Stomach (tissue), 9 donors: ENCODE results near the gene TMEM42. TPM values are rescaled to one million over a fixed set of nuclear protein-coding genes. Genes with fewer than 3 reads are reported as not detected.

Experiments
- DNase-seq, 2 donors: peaks; one replicate each; pipeline versions ENCODE4 v3.0.0 to v3.0.0-alpha.2; 2013 to 2019
- H3K27ac ChIP-seq, 5 donors: fragments of 200-600 bp in 4 of 5; sonication (generic) in 4 of 5; one replicate each; pipeline ENCODE4 v1.5.1; 2013 to 2019; ENCODE audit warnings: mild to moderate bottlenecking in 1 of 5, moderate library complexity in 1 of 5
- H3K27me3 ChIP-seq, 3 donors: fragments of 200-600 bp; sonication (generic); one replicate each; pipeline ENCODE4 v1.5.1; 2017 to 2019; ENCODE audit warnings: mixed run types in 1 of 3
- H3K36me3 ChIP-seq, 4 donors: fragments of 200-600 bp; sonication (generic); 1 replicate in 3 of 4; 2 replicates in 1 of 4; pipeline ENCODE4 v1.5.1; 2016 to 2019
- H3K4me1 ChIP-seq, 4 donors: fragments of 200-600 bp; sonication (generic); one replicate each; pipeline ENCODE4 v1.5.1; 2016 to 2019
- H3K4me3 ChIP-seq, 4 donors: fragments of 200-600 bp; sonication (generic) in 3 of 4; one replicate each; pipeline ENCODE4 v1.5.1; 2016 to 2019; ENCODE audit warnings: mild to moderate bottlenecking in 1 of 4
- H3K9me3 ChIP-seq, 4 donors: fragments of 200-600 bp; sonication (generic); one replicate each; pipeline ENCODE4 v1.5.1; 2016 to 2019
- CTCF ChIP-seq, 7 experiments: fragments of 450-650 bp in 4 of 7; fragments of 200-600 bp in 3 of 7; sonication (generic) in 3 of 7; IDR thresholded peaks; one replicate each; pipeline ENCODE4 v1.5.1; 2016 to 2019; ENCODE audit warnings: antibody characterized with exemption in 7 of 7, control low read depth in 2 of 7, mild to moderate bottlenecking in 1 of 7
- EP300 ChIP-seq: sonication (generic); formaldehyde crosslinking; IDR thresholded peaks from one replicate; pipeline ENCODE4 v1.6.1; 2017; ENCODE audit warnings: antibody characterized with exemption
- POLR2A ChIP-seq, 4 donors: fragments of 450-650 bp; IDR thresholded peaks; one replicate each; pipeline ENCODE4 v1.6.1; 2016; ENCODE audit warnings: antibody characterized with exemption in 4 of 4, control low read depth in 2 of 4, mild to moderate bottlenecking in 1 of 4, moderate library complexity in 1 of 4
- POLR2AphosphoS5 ChIP-seq, 3 donors: sonication (generic); formaldehyde crosslinking; IDR thresholded peaks; one replicate each; pipeline ENCODE4 v1.6.1; 2016; ENCODE audit warnings: antibody characterized with exemption in 3 of 3
- WGBS, 5 donors: extraction: QIAGEN DNeasy Blood & Tissue Kit in 3 of 5; methylation state at CpG; one replicate each; pipeline versions ENCODE4 v1.1.5 to v1.1.7; 2013 to 2018; 5-methylcytosine and 5-hydroxymethylcytosine counted together
- intact Hi-C: fragments of 100-400 bp; cut with DNase I; formaldehyde crosslinking; loops from one replicate; pipeline ENCODE4 v1.15.1; 2023; ENCODE audit warnings: low total_unique reads
- polyA plus RNA-seq, 3 donors: library from polyadenylated mRNA; stranded (reverse); fragments of 200-250 nt; gene quantifications; one replicate each; pipeline ENCODE4 v1.2.3, GENCODE V29; 2013
- total RNA-seq, 5 donors: library from RNA; depleted of rRNA; stranded (reverse); fragments of >200 nt; gene quantifications; one replicate each; pipeline versions ENCODE4 v1.1.0 to v1.2.3, GENCODE V29; 2014 to 2016
- donor health status: healthy with polysubstance abuse.
- donor health status: Bipolar disorder and iron deficiency.
- donor health status: healthy.

TMEM42 gene
- total and polyA plus RNA-seq, 8 donors = 7.2 to 21.4 (median 17.2) TPM

GRCh38 chr3:44910693-44911092 lies 49.0 kb downstream of the TMEM42 start:
- intact Hi-C loops = loop anchor here (5.0 kb wide), 1 partner anchor 378 kb away; no protein-coding TSS in a partner anchor
- Histone ChIP-seq H3K27ac (no peak overlapping the region), H3K9me3 (peaks cover 0 to 8% (median 0%) of the 10 kb centered on the region in 4 donors), H3K4me3 (no peak overlapping the region), H3K36me3 (no peaks in the 10 kb centered on the region), H3K4me1 (no peaks in the 10 kb centered on the region), H3K27me3 (peaks cover 0 to 16% (median 4%) of the 10 kb centered on the region in 3 donors)
- no peak for DNase-seq
- WGBS, 5 donors = 94 to 97% (median 95%) methylated on average over 3 of the region's 3 CpGs
- TF ChIP-seq POLR2A (IDR thresholded peaks at IDR 0.05) = no peak
- TF ChIP-seq EP300 = no peak
- TF ChIP-seq CTCF (IDR thresholded peaks at IDR 0.05) = no peak
- no peak for TF ChIP-seq POLR2AphosphoS5 (IDR thresholded peaks at IDR 0.05)

- Histone ChIP-seq H3K9me3 (peaks cover 0 to 5% (median 0%) of the 10 kb centered on the region in 4 donors), H3K4me3 (no peak overlapping the region), H3K27me3 (peaks cover 0 to 9% (median 4%) of the 10 kb centered on the region in 3 donors), H3K4me1 (no peaks in the 10 kb centered on the region), H3K27ac (no peak overlapping the region), H3K36me3 (peaks cover 0 to 28% (median 19%) of the 10 kb centered on the region in 4 donors)
- TF ChIP-seq POLR2AphosphoS5 (IDR thresholded peaks at IDR 0.05) (peak in 1 of 3 donors; percentile 65), CTCF (IDR thresholded peaks at IDR 0.05) (peak in 5 of 7 experiments; percentile 55 to 75 (median 61)), POLR2A (IDR thresholded peaks at IDR 0.05) (no peak), EP300 (no peak)
- intact Hi-C loops = loop anchor here (5.0 kb wide), 1 partner anchor 382 kb away; no protein-coding TSS in a partner anchor
- 25 to 33% (median 28%) methylated on average over 4 of the region's 4 CpGs for WGBS, 5 donors
- peak; percentile 75 to 86 for DNase-seq
Observed at GRCh38 chr3:44913868-44914468, 52.3 kb downstream of the TMEM42 start.

GRCh38 chr3:44914936-44915335 lies 53.2 kb downstream of the TMEM42 start:
- H3K27ac ChIP-seq = no peak overlapping the region
- DNase-seq = peak in 1 of 2 donors; percentile 19
- no peak overlapping the region for H3K4me3 ChIP-seq
- H3K4me1 ChIP-seq = no peaks in the 10 kb centered on the region
- no peaks in the 10 kb centered on the region for H3K9me3 ChIP-seq
- 47 to 66% (median 53%) methylated on average over 4 of the region's 4 CpGs for WGBS, 5 donors
- peaks cover 0 to 7% (median under 1%) of the 10 kb centered on the region in 3 donors for H3K27me3 ChIP-seq
- intact Hi-C loops = loop anchor here (5.0 kb wide), 1 partner anchor 383 kb away; no protein-coding TSS in a partner anchor
- H3K36me3 ChIP-seq = peaks cover 0 to 35% (median 19%) of the 10 kb centered on the region in 4 donors
- TF ChIP-seq POLR2A (IDR thresholded peaks at IDR 0.05) = no peak
- TF ChIP-seq POLR2AphosphoS5 (IDR thresholded peaks at IDR 0.05) = no peak
- TF ChIP-seq CTCF (IDR thresholded peaks at IDR 0.05) = peak in 1 of 7 experiments; percentile 14

Other genes with a start within 250 kb of the TMEM42 start
- gene ZNF197, start 236.9 kb upstream of the TMEM42 start, total RNA-seq = 10 to 100 TPM in 3 of 5 donors, 1 to 10 TPM in 2; 5.8 to 24.6 (median 15.4) TPM
- 1 to 10 TPM; 5.2 to 8.1 (median 7.2) TPM for gene ZNF197, start 236.9 kb upstream of the TMEM42 start, polyA plus RNA-seq
- gene ZNF35, start 213.2 kb upstream of the TMEM42 start, total RNA-seq = 10 to 100 TPM in 2 of 5 donors, 1 to 10 TPM in 3; 2.3 to 23.7 (median 4.3) TPM
- gene ZNF35, start 213.2 kb upstream of the TMEM42 start, polyA plus RNA-seq = 1 to 10 TPM; 2.1 to 5.0 (median 4.4) TPM
- gene ZNF502, start 149.3 kb upstream of the TMEM42 start, total RNA-seq = 1 to 10 TPM in 3 of 5 donors, under 1 TPM in 2; 0.29 to 7.7 (median 1.3) TPM
- gene ZNF502, start 149.3 kb upstream of the TMEM42 start, polyA plus RNA-seq = 1 to 10 TPM; 1.9 to 2.5 (median 2.4) TPM
- gene ZNF501, start 132.3 kb upstream of the TMEM42 start, total RNA-seq = 1 to 10 TPM in 3 of 5 donors, not detected in 2; 2.8 to 7.2 (median 3.5) TPM
- gene ZNF501, start 132.3 kb upstream of the TMEM42 start, polyA plus RNA-seq = 1 to 10 TPM in 2 of 3 donors, under 1 TPM in 1; 0.95 to 2.6 (median 1.2) TPM
- gene KIAA1143, start 100.3 kb upstream of the TMEM42 start, total RNA-seq = 10 to 100 TPM in 3 of 5 donors, 1 to 10 TPM in 2; 7.5 to 31.0 (median 15.6) TPM
- 10 to 100 TPM in 2 of 3 donors, 1 to 10 TPM in 1; 7.9 to 13.0 (median 10.1) TPM for gene KIAA1143, start 100.3 kb upstream of the TMEM42 start, polyA plus RNA-seq
- gene KIF15, start 100.1 kb upstream of the TMEM42 start, total RNA-seq = 1 to 10 TPM in 4 of 5 donors, under 1 TPM in 1; 0.45 to 9.3 (median 2.3) TPM
- gene KIF15, start 100.1 kb upstream of the TMEM42 start, polyA plus RNA-seq = 1 to 10 TPM; 1.2 to 3.1 (median 2.7) TPM
- not detected for gene TGM4, start 12.7 kb downstream of the TMEM42 start, total RNA-seq
- not detected for gene TGM4, start 12.7 kb downstream of the TMEM42 start, polyA plus RNA-seq
- 100 to 1,000 TPM in 1 of 5 donors, 10 to 100 TPM in 4; 77.2 to 140 (median 78.8) TPM for gene ZDHHC3, start 114.3 kb downstream of the TMEM42 start, total RNA-seq
- 10 to 100 TPM; 29.8 to 60.2 (median 33.7) TPM for gene ZDHHC3, start 114.3 kb downstream of the TMEM42 start, polyA plus RNA-seq
- gene EXOSC7, start 114.3 kb downstream of the TMEM42 start, total RNA-seq = 10 to 100 TPM; 29.5 to 57.4 (median 45.5) TPM
- 10 to 100 TPM; 34.9 to 46.2 (median 39.7) TPM for gene EXOSC7, start 114.3 kb downstream of the TMEM42 start, polyA plus RNA-seq
- 100 to 1,000 TPM in 1 of 5 donors, 10 to 100 TPM in 2, not detected in 2; 25.4 to 199 (median 73.6) TPM for gene CLEC3B, start 164.4 kb downstream of the TMEM42 start, total RNA-seq
- gene CLEC3B, start 164.4 kb downstream of the TMEM42 start, polyA plus RNA-seq = 10 to 100 TPM; 16.7 to 29.7 (median 24.0) TPM